HFFc6 (cell line): ENCODE measurements around the gene PRKCI. TPM values are rescaled to one million over a fixed set of nuclear protein-coding genes. Genes with fewer than 3 reads are reported as not detected.

Source experiments
- DNase-seq: peaks from one replicate; pipeline ENCODE4 v3.0.0-alpha.2; 2018
- H3K27ac Mint-ChIP-seq: 2 replicates; pipeline ENCODE4 v1.8.0; 2020; ENCODE audit warnings: mild to moderate bottlenecking, mixed read lengths
- H3K27me3 Mint-ChIP-seq: 2 replicates; pipeline ENCODE4 v1.8.0; 2021; ENCODE audit warnings: mild to moderate bottlenecking, moderate library complexity, mixed read lengths; ENCODE audit not compliant: insufficient read depth
- H3K36me3 Mint-ChIP-seq: 2 replicates; pipeline ENCODE4 v1.8.0; 2021; ENCODE audit warnings: low read depth, mixed read lengths
- H3K4me1 Mint-ChIP-seq: 2 replicates; pipeline ENCODE4 v1.8.0; 2020; ENCODE audit warnings: low read depth, mixed read lengths
- H3K4me3 Mint-ChIP-seq: 2 replicates; pipeline ENCODE4 v1.8.0; 2020; ENCODE audit warnings: mild to moderate bottlenecking, moderate library complexity, mixed read lengths
- H3K9me3 Mint-ChIP-seq: 2 replicates; pipeline ENCODE4 v1.8.0; 2020; ENCODE audit warnings: mild to moderate bottlenecking, mixed read lengths
- CTCF ChIP-seq: fragments of 200-600 bp; sonication (generic); IDR thresholded peaks from 2 replicates; pipeline ENCODE4 v1.5.0; 2021; ENCODE audit warnings: antibody characterized with exemption, mild to moderate bottlenecking
- total RNA-seq, 6 experiments: library from RNA; stranded (reverse); fragmentation: NEBNext Ultra II Directional; extraction: Animal tissue kit (Norgen Biotek cat#: 25700); gene quantifications; 2 replicates in 1 of 6; 3 replicates in 5 of 6; pipeline ENCODE4 v1.2.3, GENCODE V29; 2021

PRKCI gene
- total RNA-seq, 6 experiments from 2014 or later, result 24.9 to 32.5 (median 27.7) TPM

- Mint-ChIP-seq H3K27me3 (no peaks in the 10 kb centered on the region), H3K36me3 (no peaks in the 10 kb centered on the region; the same call in 1 of the 2 replicates), H3K4me1 (peaks cover 24% of the 10 kb centered on the region), H3K4me3 (no peak overlapping the region), H3K27ac (no peak overlapping the region; the same call in 1 of the 2 replicates), H3K9me3 (no peaks in the 10 kb centered on the region)
- DNase-seq, result no peak
- TF ChIP-seq CTCF, result no peak
These were observed 86.8 kb downstream of the PRKCI start for GRCh38 chr3:170309046-170309445.

- no peaks in the 10 kb centered on the region for H3K27me3 Mint-ChIP-seq
- H3K4me3 Mint-ChIP-seq, result no peak overlapping the region
- peaks cover 13% of the 10 kb centered on the region for H3K4me1 Mint-ChIP-seq
- no peak for DNase-seq
- no peaks in the 10 kb centered on the region for H3K9me3 Mint-ChIP-seq
- TF ChIP-seq CTCF, result no peak
- no peak overlapping the region for H3K27ac Mint-ChIP-seq
- no peaks in the 10 kb centered on the region for H3K36me3 Mint-ChIP-seq
These were observed 95.7 kb downstream of the PRKCI start for GRCh38 chr3:170317954-170318353.

GRCh38 chr3:170320461-170321121 is 98.4 kb downstream of the PRKCI start:
- Mint-ChIP-seq H3K36me3 (no peaks in the 10 kb centered on the region), H3K4me3 (no peak overlapping the region), H3K4me1 (peaks cover 14% of the 10 kb centered on the region), H3K27me3 (no peaks in the 10 kb centered on the region), H3K27ac (no peak overlapping the region), H3K9me3 (no peaks in the 10 kb centered on the region)
- TF ChIP-seq CTCF, result no peak
- DNase-seq, result no peak

- no peak overlapping the region for H3K27ac Mint-ChIP-seq
- H3K4me1 Mint-ChIP-seq, result peaks cover 14% of the 10 kb centered on the region
- TF ChIP-seq CTCF, result no peak
- H3K4me3 Mint-ChIP-seq, result no peak overlapping the region
- no peaks in the 10 kb centered on the region for H3K9me3 Mint-ChIP-seq
- H3K36me3 Mint-ChIP-seq, result no peaks in the 10 kb centered on the region
- DNase-seq, result no peak
- H3K27me3 Mint-ChIP-seq, result no peaks in the 10 kb centered on the region
These were observed 99.3 kb downstream of the PRKCI start for GRCh38 chr3:170321321-170322034.

GRCh38 chr3:170322566-170323269 is 100.5 kb downstream of the PRKCI start:
- no peaks in the 10 kb centered on the region for H3K27me3 Mint-ChIP-seq
- no peak overlapping the region for H3K27ac Mint-ChIP-seq
- H3K36me3 Mint-ChIP-seq, result no peaks in the 10 kb centered on the region

More at GRCh38 chr3:170322566-170323269, 100.5 kb downstream of the PRKCI start:
- no peak for TF ChIP-seq CTCF
- Mint-ChIP-seq H3K4me1 (peaks cover 14% of the 10 kb centered on the region), H3K9me3 (peaks cover under 1% of the 10 kb centered on the region; the same call in 1 of the 2 replicates), H3K4me3 (peak overlapping the region; percentile 9; the same call in 1 of the 2 replicates)
- DNase-seq, result no peak
